Measurements from ENCODE around the gene RXRA.

DNA sequence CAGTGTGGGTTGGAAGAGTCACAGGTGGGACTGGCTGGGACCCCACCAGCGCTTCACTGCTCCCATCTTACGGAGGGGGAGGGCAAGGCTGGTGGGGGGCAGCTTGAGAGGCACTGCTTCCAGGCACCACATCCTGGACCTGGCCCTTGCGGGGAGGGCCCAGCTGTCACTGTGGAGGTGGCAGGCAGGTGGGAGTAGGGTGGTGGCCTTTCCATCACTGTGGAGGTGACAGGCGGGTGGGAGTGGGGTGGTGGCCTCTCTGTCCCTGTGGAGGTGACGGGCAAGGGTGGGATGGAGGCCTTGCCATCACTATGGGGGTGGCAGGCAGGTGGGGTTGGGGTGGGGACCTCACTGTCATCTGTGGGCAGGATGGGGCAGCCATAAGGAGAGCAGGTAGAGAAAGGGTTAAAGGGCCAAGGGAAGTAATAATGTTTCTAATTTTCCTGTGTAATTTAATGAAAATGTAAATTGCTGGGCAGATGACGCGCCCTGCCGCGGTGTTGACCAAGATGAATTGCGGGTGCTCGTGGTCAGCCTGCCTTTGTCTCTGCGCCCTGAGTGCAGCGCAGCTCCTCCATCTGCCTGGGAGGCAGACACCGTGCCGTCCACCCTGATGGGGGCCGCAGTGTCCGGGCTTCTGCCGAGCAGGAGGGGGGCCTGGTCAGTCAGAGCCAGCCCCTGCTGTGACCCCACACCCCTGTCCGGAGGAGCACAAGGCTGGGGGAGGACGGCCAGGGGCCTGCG lies 20.8 kb downstream of the RXRA start:
- TF ChIP-seq, protein P1, sequence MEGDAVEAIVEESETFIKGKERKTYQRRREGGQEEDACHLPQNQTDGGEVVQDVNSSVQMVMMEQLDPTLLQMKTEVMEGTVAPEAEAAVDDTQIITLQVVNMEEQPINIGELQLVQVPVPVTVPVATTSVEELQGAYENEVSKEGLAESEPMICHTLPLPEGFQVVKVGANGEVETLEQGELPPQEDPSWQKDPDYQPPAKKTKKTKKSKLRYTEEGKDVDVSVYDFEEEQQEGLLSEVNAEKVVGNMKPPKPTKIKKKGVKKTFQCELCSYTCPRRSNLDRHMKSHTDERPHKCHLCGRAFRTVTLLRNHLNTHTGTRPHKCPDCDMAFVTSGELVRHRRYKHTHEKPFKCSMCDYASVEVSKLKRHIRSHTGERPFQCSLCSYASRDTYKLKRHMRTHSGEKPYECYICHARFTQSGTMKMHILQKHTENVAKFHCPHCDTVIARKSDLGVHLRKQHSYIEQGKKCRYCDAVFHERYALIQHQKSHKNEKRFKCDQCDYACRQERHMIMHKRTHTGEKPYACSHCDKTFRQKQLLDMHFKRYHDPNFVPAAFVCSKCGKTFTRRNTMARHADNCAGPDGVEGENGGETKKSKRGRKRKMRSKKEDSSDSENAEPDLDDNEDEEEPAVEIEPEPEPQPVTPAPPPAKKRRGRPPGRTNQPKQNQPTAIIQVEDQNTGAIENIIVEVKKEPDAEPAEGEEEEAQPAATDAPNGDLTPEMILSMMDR (IDR thresholded peaks at IDR 0.05; ENCODE audit: borderline replicate concordance, extremely low read depth, low read length, poor library complexity, severe bottlenecking), result no peak
- TF ChIP-seq EZH2 (IDR thresholded peaks at IDR 0.05; ENCODE audit: borderline replicate concordance, low read depth, low read length, severe bottlenecking), result no peak
